ENCODE results near the gene GLIPR2. TPM values are rescaled to one million over a fixed set of nuclear protein-coding genes. Genes with fewer than 3 reads are reported as not detected.
"Not testable (repeated sequence)": the region's sequence is repeated elsewhere in the genome, so short reads cannot be mapped to it uniquely, and the experiment has no call there.

The GLIPR2 gene, protein sequence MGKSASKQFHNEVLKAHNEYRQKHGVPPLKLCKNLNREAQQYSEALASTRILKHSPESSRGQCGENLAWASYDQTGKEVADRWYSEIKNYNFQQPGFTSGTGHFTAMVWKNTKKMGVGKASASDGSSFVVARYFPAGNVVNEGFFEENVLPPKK
- 10 to 100 TPM; 56.5 to 58.1 TPM for total RNA-seq

- POLR2A ChIA-PET: interaction anchor here (0.6 to 2.2 kb wide), 10 partner anchors 12 to 140 kb away, joined by 3 to 24 read pairs (median 4); partner anchors contain the start of gene CLTA
- Mint-ChIP-seq H3K4me1 (peaks cover 48% of the 10 kb centered on the region), H3K9me3 (no peaks in the 10 kb centered on the region), H3K36me3 (peaks cover 7% of the 10 kb centered on the region), H3K27me3 (peaks cover 29% of the 10 kb centered on the region), H3K4me3 (peak within 1 kb of the TSS; percentile 96), H3K27ac (peak within 1 kb of the TSS; percentile 72)
- ATAC-seq (ENCODE audit: low read depth) (peak; percentile 97), DNase-seq (peak; percentile 88)
Observed at GRCh38 chr9:36136272-36136893, at the start of gene GLIPR2. GLIPR2 (plus strand) TSS chr9:36136733; CDS start chr9:36136779, 46 bp downstream.

GRCh38 chr9:36087054-36087453 is 49.5 kb upstream of the GLIPR2 start:
- H3K9me3 Mint-ChIP-seq; ATAC-seq (ENCODE audit: low read depth); H3K27me3 Mint-ChIP-seq; H3K4me1 Mint-ChIP-seq; H3K27ac Mint-ChIP-seq; DNase-seq; POLR2A ChIA-PET; H3K4me3 Mint-ChIP-seq: not testable (repeated sequence)
- peaks cover 28% of the 10 kb centered on the region for H3K36me3 Mint-ChIP-seq

- POLR2A ChIA-PET: no interaction called here
- peaks cover 33% of the 10 kb centered on the region for H3K36me3 Mint-ChIP-seq
Observed at GRCh38 chr9:36088020-36088419, 48.5 kb upstream of the GLIPR2 start.

GRCh38 chr9:36091026-36091953 is 45.2 kb upstream of the GLIPR2 start:
- no peaks in the 10 kb centered on the region for H3K27me3 Mint-ChIP-seq
- ATAC-seq (ENCODE audit: low read depth) (no peak), DNase-seq (no peak)
- H3K4me3 Mint-ChIP-seq: peak overlapping the region; percentile 29
- peak overlapping the region; percentile 85 for H3K27ac Mint-ChIP-seq
- peaks cover 12% of the 10 kb centered on the region for H3K4me1 Mint-ChIP-seq
- POLR2A ChIA-PET: no interaction called here
- peaks cover 4% of the 10 kb centered on the region for H3K9me3 Mint-ChIP-seq
- H3K36me3 Mint-ChIP-seq: peaks cover 27% of the 10 kb centered on the region

More at GRCh38 chr9:36088020-36088419, 48.5 kb upstream of the GLIPR2 start:
- H3K9me3 Mint-ChIP-seq: peaks cover 4% of the 10 kb centered on the region
- no peak for ATAC-seq (ENCODE audit: low read depth)
- no peak for DNase-seq
- no peak overlapping the region for H3K4me3 Mint-ChIP-seq
- H3K27ac Mint-ChIP-seq: no peak overlapping the region
- no peaks in the 10 kb centered on the region for H3K27me3 Mint-ChIP-seq
- peaks cover 9% of the 10 kb centered on the region for H3K4me1 Mint-ChIP-seq

DNA sequence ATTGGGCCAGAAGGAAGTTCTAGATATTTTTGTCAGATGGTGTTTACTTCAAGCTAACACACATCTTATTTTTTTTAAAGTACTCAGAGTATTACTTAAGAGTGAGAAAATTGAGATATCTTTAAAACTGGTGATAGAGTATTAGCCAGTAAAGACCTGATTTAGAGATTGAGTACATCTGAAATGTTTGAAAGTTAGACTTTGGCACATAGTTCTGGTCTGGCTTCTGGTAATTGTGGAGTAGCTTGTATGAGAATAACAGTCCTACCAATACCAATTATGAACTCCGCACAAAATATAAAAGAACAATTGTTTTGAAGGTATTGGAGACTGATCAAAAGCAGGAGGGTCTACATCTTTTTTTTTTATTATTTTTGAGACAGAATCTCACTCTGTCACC is 44.5 kb upstream of the GLIPR2 start:
- POLR2A ChIA-PET: interaction anchor here (1.2 kb wide), 1 partner anchor 11 kb away, joined by 3 read pairs; no protein-coding TSS in a partner anchor
- Mint-ChIP-seq H3K27me3 (no peaks in the 10 kb centered on the region), H3K4me3 (peak overlapping the region; percentile 29), H3K9me3 (peaks cover 4% of the 10 kb centered on the region), H3K36me3 (peaks cover 20% of the 10 kb centered on the region), H3K4me1 (peaks cover 12% of the 10 kb centered on the region), H3K27ac (peak overlapping the region; percentile 85)
- DNase-seq: no peak
- ATAC-seq (ENCODE audit: low read depth): no peak

DNA sequence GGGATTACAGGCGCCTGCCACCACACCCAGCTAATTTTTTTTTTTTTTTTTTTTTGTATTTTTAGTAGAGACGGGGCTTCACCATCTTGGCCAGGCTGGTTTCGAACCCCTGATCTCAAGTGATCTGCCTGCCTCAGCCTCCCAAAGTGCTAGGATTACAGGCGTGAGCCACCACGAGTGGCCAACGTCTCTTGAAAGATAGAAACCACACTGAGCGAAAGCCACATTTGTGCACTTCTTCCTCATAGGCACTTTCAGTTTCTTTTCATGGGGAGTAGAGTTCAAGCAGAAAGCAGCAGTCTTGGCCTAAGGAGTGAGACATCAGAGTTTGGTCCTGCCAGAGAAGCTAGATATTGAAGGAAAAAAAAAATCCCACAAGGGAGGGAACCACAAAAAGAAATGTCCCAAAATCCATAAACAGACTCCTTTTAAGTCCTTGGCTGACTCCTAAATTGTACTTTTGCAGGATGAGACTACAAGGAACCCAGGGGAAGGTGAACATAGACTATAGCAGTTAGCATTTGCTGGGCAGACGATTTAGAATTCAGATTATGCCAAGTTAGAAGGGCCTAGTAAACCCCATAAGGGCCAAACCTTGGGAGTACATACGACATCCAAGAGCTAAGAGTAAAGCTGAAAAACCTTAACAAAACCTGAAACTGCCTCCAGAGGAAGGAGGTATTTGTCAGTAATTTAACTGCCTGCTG is 43.9 kb upstream of the GLIPR2 start:
- Mint-ChIP-seq H3K9me3 (peaks cover 4% of the 10 kb centered on the region), H3K4me3 (peak overlapping the region; percentile 65), H3K27ac (peak overlapping the region; percentile 92), H3K4me1 (peaks cover 12% of the 10 kb centered on the region), H3K27me3 (no peaks in the 10 kb centered on the region), H3K36me3 (peaks cover 17% of the 10 kb centered on the region)
- POLR2A ChIA-PET: interaction anchor here (1.2 kb wide), 1 partner anchor 12 kb away, joined by 3 read pairs; no protein-coding TSS in a partner anchor
- DNase-seq: peak; percentile 41
- peak; percentile 99 for ATAC-seq (ENCODE audit: low read depth)

DNA sequence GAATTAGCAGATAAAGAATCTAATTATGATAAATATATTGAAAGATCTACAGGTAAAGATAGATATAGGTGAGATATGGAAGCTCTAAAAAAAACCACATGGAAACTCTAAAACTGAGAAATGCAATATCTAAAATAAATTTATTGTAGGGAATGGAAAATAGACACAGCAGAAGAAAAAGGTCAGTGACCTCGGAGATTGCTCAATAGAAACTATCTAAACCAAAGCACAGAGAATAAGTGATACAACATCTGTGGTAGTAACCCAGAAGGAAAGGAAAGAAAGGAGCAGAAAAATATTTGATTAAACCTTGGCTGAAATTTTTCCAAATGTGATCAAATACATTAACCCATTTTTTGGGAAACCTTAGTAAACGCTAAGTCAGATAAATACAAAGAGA is 43.1 kb upstream of the GLIPR2 start:
- no peak overlapping the region for H3K27ac Mint-ChIP-seq
- POLR2A ChIA-PET: no interaction called here

GRCh38 chr9:36099718-36100117 is 36.8 kb upstream of the GLIPR2 start:
- ATAC-seq (ENCODE audit: low read depth) (no peak), DNase-seq (no peak)
- Mint-ChIP-seq H3K4me3 (no peak overlapping the region), H3K36me3 (no peaks in the 10 kb centered on the region), H3K4me1 (peaks cover 8% of the 10 kb centered on the region), H3K9me3 (no peaks in the 10 kb centered on the region), H3K27ac (no peak overlapping the region), H3K27me3 (peaks cover 2% of the 10 kb centered on the region)
- POLR2A ChIA-PET: no interaction called here

More for the DNA sequence above, 43.1 kb upstream of the GLIPR2 start:
- Mint-ChIP-seq H3K27me3 (no peaks in the 10 kb centered on the region), H3K4me1 (peaks cover 12% of the 10 kb centered on the region), H3K36me3 (peaks cover 15% of the 10 kb centered on the region), H3K9me3 (peaks cover 4% of the 10 kb centered on the region), H3K4me3 (no peak overlapping the region)
- DNase-seq (no peak), ATAC-seq (ENCODE audit: low read depth) (no peak)

DNA sequence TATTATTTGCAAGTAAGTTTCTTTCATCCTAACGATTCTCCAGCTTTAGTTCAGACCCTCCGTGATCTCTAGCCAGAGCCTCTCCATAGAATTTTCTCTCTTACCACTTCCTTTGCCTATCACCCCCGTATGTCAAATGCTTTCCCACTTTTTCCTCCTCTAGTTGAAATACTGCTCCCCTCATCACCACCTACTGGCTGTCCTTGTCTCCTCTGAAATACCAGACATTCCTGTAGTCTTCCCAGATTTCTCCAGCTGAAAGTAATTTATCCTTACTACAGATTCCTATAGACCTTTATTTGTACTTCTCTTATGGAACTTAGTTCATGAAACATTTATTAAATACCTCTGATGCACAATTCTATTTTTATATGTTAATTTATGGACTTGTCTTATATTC is 36.0 kb upstream of the GLIPR2 start:
- H3K27me3 Mint-ChIP-seq: peaks cover 2% of the 10 kb centered on the region
- POLR2A ChIA-PET: interaction anchor here (1.9 kb wide), 1 partner anchor 66 kb away, joined by 8 read pairs; no protein-coding TSS in a partner anchor

DNA sequence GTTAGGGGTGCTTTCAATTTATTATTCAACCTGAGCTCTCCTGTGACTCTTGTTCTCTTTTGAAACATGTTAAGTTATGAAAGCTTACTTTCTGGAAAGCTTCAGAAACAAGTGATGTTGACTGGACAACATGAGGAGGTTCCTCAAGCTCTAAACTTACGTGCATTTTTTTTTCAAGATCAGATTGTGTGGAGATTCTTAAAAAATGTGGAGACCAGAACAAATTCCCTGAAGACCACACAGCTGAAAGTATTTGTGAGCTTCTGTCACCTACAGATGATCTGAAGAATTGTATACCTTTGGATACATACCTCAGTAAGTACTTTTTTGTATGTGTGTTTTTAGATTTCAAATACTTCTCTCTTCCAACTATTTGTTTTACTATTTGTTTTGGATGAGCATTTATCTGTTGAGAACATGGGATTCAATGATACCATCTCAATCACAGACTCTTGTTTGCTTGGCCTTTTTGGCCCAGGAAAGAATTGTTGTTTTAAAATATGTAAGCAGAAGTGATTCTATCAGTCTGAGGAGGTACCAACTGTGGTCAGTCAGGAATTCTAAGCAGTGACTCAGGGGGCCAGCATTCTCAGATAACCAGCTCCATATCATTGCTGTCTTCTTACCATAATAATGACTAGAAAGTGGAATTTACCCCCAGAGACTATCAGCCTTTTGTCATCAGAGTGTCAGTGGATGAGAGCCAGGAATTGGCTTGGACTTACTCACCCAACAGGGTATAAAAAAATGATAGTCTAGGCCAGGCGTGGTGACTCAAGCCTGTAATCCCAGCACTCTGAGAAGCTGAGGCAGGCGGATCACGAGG is 34.4 kb upstream of the GLIPR2 start:
- Mint-ChIP-seq H3K27me3 (peaks cover 2% of the 10 kb centered on the region), H3K36me3 (no peaks in the 10 kb centered on the region), H3K4me1 (peaks cover 8% of the 10 kb centered on the region), H3K27ac (no peak overlapping the region), H3K9me3 (no peaks in the 10 kb centered on the region), H3K4me3 (no peak overlapping the region)
- ATAC-seq (ENCODE audit: low read depth) (no peak), DNase-seq (no peak)
- POLR2A ChIA-PET: interaction anchor here (0.6 to 1.9 kb wide), 3 partner anchors 62 to 204 kb away, joined by 3 to 8 read pairs (median 3); no protein-coding TSS in a partner anchor

More for the DNA sequence above, 36.0 kb upstream of the GLIPR2 start:
- Mint-ChIP-seq H3K9me3 (no peaks in the 10 kb centered on the region), H3K27ac (no peak overlapping the region), H3K4me3 (no peak overlapping the region), H3K4me1 (peaks cover 8% of the 10 kb centered on the region), H3K36me3 (no peaks in the 10 kb centered on the region)
- DNase-seq (no peak), ATAC-seq (ENCODE audit: low read depth) (no peak)

GRCh38 chr9:36102742-36103495 is 33.6 kb upstream of the GLIPR2 start:
- Mint-ChIP-seq H3K27me3 (peaks cover 2% of the 10 kb centered on the region), H3K4me1 (peaks cover 8% of the 10 kb centered on the region), H3K4me3 (no peak overlapping the region), H3K9me3 (no peaks in the 10 kb centered on the region), H3K27ac (no peak overlapping the region), H3K36me3 (no peaks in the 10 kb centered on the region)
- POLR2A ChIA-PET: interaction anchor here (0.6 to 2.8 kb wide), 5 partner anchors 34 to 88 kb away, joined by 3 to 15 read pairs (median 3); partner anchors contain the start of genes CLTA and GLIPR2
- ATAC-seq (ENCODE audit: low read depth) (peak; percentile 100), DNase-seq (peak; percentile 81)

All from activated naive CD8-positive, alpha-beta T cell treated with anti-CD3 and anti-CD28 coated beads, Interleukin-2, amount 10 ng/mL, durations not matched to agents 7 days and 5 days (primary cell).